H9 (cell line): Measurements from ENCODE around the gene GCK. TPM values are rescaled to one million over a fixed set of nuclear protein-coding genes. Genes with fewer than 3 reads are reported as not detected.

ENCODE experiments used
- DNase-seq: peaks from one replicate; pipeline ENCODE4 v3.0.0-alpha.2; 2017
- H2AFZ ChIP-seq: one replicate; pipeline ENCODE4 v1.6.1; 2013; ENCODE audit warnings: mild to moderate bottlenecking, low read length, control low read depth, moderate library complexity
- H2AK5ac ChIP-seq: 2 replicates; pipeline ENCODE4 v1.6.1; 2013; ENCODE audit warnings: low read length, control low read depth, mixed read lengths; ENCODE audit not compliant: insufficient read length
- H2BK120ac ChIP-seq: one replicate; pipeline ENCODE4 v1.6.1; 2013; ENCODE audit warnings: low read depth, mild to moderate bottlenecking, low read length, control low read depth, inconsistent platforms; ENCODE audit not compliant: poor library complexity, severe bottlenecking
- H2BK12ac ChIP-seq: 2 replicates; pipeline ENCODE4 v1.6.1; 2013; ENCODE audit warnings: low read length, control low read depth, mixed read lengths, low read depth; ENCODE audit not compliant: insufficient read length
- H2BK15ac ChIP-seq: 2 replicates; pipeline ENCODE4 v1.6.1; 2013; ENCODE audit warnings: low read depth, low read length, control low read depth
- H2BK20ac ChIP-seq: one replicate; pipeline ENCODE4 v1.6.1; 2013; ENCODE audit warnings: low read depth, mild to moderate bottlenecking, low read length, control low read depth, inconsistent platforms; ENCODE audit not compliant: poor library complexity, severe bottlenecking
- H2BK5ac ChIP-seq: 2 replicates; pipeline ENCODE4 v1.6.1; 2013; ENCODE audit warnings: low read length, control low read depth, mixed read lengths; ENCODE audit not compliant: insufficient read length
- H3K14ac ChIP-seq: 2 replicates; pipeline ENCODE4 v1.6.1; 2013; ENCODE audit warnings: low read length, control low read depth; ENCODE audit not compliant: insufficient read depth
- H3K18ac ChIP-seq: 2 replicates; pipeline ENCODE4 v1.6.1; 2013; ENCODE audit warnings: low read depth, mild to moderate bottlenecking, mixed read lengths, low read length, control low read depth; ENCODE audit not compliant: insufficient read length
- H3K23ac ChIP-seq: 2 replicates; pipeline ENCODE4 v1.6.1; 2013; ENCODE audit warnings: low read length, control low read depth, mixed read lengths, low read depth; ENCODE audit not compliant: insufficient read length
- H3K23me2 ChIP-seq: 2 replicates; pipeline ENCODE4 v1.6.1; 2013; ENCODE audit warnings: low read depth, mild to moderate bottlenecking, mixed read lengths, low read length, control low read depth; ENCODE audit not compliant: insufficient read length, poor library complexity, severe bottlenecking
- H3K27ac ChIP-seq: 2 replicates; pipeline ENCODE4 v1.5.1; 2013; ENCODE audit warnings: low read length, control low read depth, mixed read lengths, low read depth; ENCODE audit not compliant: insufficient read length
- H3K27me3 ChIP-seq: 2 replicates; pipeline ENCODE4 v1.6.1; 2013; ENCODE audit warnings: low read length, control low read depth, inconsistent platforms; ENCODE audit not compliant: insufficient read depth
- H3K4ac ChIP-seq: 2 replicates; pipeline ENCODE4 v1.6.1; 2013; ENCODE audit warnings: low read depth, mild to moderate bottlenecking, control low read depth, inconsistent platforms, low read length, moderate library complexity
- H3K4me1 ChIP-seq: 2 replicates; pipeline ENCODE4 v1.6.1; 2013; ENCODE audit warnings: low read length, control low read depth, inconsistent platforms; ENCODE audit not compliant: insufficient read depth
- H3K4me2 ChIP-seq: 2 replicates; pipeline ENCODE4 v1.6.1; 2013; ENCODE audit warnings: low read length, control low read depth, mixed read lengths; ENCODE audit not compliant: insufficient read length, insufficient read depth
- H3K56ac ChIP-seq: 2 replicates; pipeline ENCODE4 v1.6.1; 2013; ENCODE audit warnings: low read depth, mild to moderate bottlenecking, mixed read lengths, low read length, control low read depth; ENCODE audit not compliant: insufficient read length
- H3K79me1 ChIP-seq: 2 replicates; pipeline ENCODE4 v1.6.1; 2013; ENCODE audit warnings: low read depth, mild to moderate bottlenecking, moderate library complexity, low read length, control low read depth, inconsistent platforms; ENCODE audit not compliant: insufficient read depth, poor library complexity, severe bottlenecking
- H3K79me2 ChIP-seq: 2 replicates; pipeline ENCODE4 v1.6.1; 2013; ENCODE audit warnings: low read length, control low read depth, inconsistent platforms; ENCODE audit not compliant: insufficient read depth
- H3K9ac ChIP-seq: 2 replicates; pipeline ENCODE4 v1.6.1; 2013; ENCODE audit warnings: low read length, control low read depth, mixed read lengths; ENCODE audit not compliant: insufficient read length; ENCODE audit errors: extremely low read depth
- H3K9me3 ChIP-seq: one replicate; pipeline ENCODE4 v1.6.1; 2013; ENCODE audit warnings: low read depth, low read length, inconsistent platforms; ENCODE audit not compliant: control insufficient read depth
- H3T11ph ChIP-seq: one replicate; pipeline ENCODE4 v1.6.1; 2013; ENCODE audit warnings: mild to moderate bottlenecking, low read length, control low read depth, inconsistent platforms
- H4K20me1 ChIP-seq: one replicate; pipeline ENCODE4 v1.6.1; 2013; ENCODE audit not compliant: control insufficient read depth, insufficient read length, insufficient read depth
- H4K5ac ChIP-seq: 2 replicates; pipeline ENCODE4 v1.6.1; 2013; ENCODE audit warnings: low read depth, mild to moderate bottlenecking, mixed read lengths, low read length, control low read depth; ENCODE audit not compliant: insufficient read length
- H4K8ac ChIP-seq: replicated peaks from 2 replicates; pipeline ENCODE4 v1.6.1; 2013; ENCODE audit warnings: low read length, control low read depth, mixed read lengths, low read depth; ENCODE audit not compliant: insufficient read length
- H4K91ac ChIP-seq: 2 replicates; pipeline ENCODE4 v1.6.1; 2013; ENCODE audit warnings: low read depth, mild to moderate bottlenecking, moderate library complexity, mixed read lengths, low read length, control low read depth; ENCODE audit not compliant: insufficient read length
- H3K27ac Mint-ChIP-seq, 3 experiments: 2 replicates in 2 of 3; 3 replicates in 1 of 3; pipeline ENCODE4 v1.8.0; 2020 to 2021; ENCODE audit warnings: mixed read lengths in 3 of 3, mild to moderate bottlenecking in 1 of 3, moderate library complexity in 1 of 3
- H3K27me3 Mint-ChIP-seq: 2 replicates; pipeline ENCODE4 v1.8.0; 2021; ENCODE audit warnings: low read depth, mild to moderate bottlenecking, moderate library complexity, mixed read lengths
- H3K36me3 Mint-ChIP-seq, 3 experiments: 2 replicates in 2 of 3; 3 replicates in 1 of 3; pipeline ENCODE4 v1.8.0; 2020 to 2021; ENCODE audit warnings: low read depth in 3 of 3, mixed read lengths in 3 of 3; ENCODE audit not compliant: insufficient read depth in 1 of 3
- H3K4me1 Mint-ChIP-seq, 2 experiments: 2 replicates each; pipeline ENCODE4 v1.8.0; 2020; ENCODE audit warnings: mixed read lengths in 2 of 2
- H3K4me3 Mint-ChIP-seq, 2 experiments: 2 replicates in 1 of 2; 3 replicates in 1 of 2; pipeline ENCODE4 v1.8.0; 2020 to 2021; ENCODE audit warnings: mild to moderate bottlenecking in 2 of 2, mixed read lengths in 2 of 2, moderate library complexity in 1 of 2
- H3K9me3 Mint-ChIP-seq, 2 experiments: 2 replicates in 1 of 2; 3 replicates in 1 of 2; pipeline ENCODE4 v1.8.0; 2020; ENCODE audit warnings: mild to moderate bottlenecking in 2 of 2, mixed read lengths in 2 of 2, moderate library complexity in 1 of 2
- WGBS: extraction: QIAGEN DNeasy Blood & Tissue Kit; methylation state at CpG from one replicate; pipeline ENCODE4 v1.1.7; 2013; ENCODE audit warnings: missing lambda C conversion rate, low lambda C conversion rate, mixed read lengths; ENCODE audit not compliant: insufficient read length; ENCODE audit errors: extremely low coverage; 5-methylcytosine and 5-hydroxymethylcytosine counted together
- total RNA-seq: library from RNA; stranded (reverse); gene quantifications from 2 replicates; pipeline ENCODE4 v1.2.1, GENCODE V29; 2021
- TF ChIP-seq, protein P1 (sequence below): fragments of 200-600 bp; sonication (generic); conservative IDR thresholded peaks from 3 replicates; pipeline ENCODE4 v1.8.0; 2021; ENCODE audit warnings: antibody characterized with exemption, mild to moderate bottlenecking

GCK gene
- total RNA-seq, 1 experiment from 2014 or later: 0.98 TPM

DNA sequence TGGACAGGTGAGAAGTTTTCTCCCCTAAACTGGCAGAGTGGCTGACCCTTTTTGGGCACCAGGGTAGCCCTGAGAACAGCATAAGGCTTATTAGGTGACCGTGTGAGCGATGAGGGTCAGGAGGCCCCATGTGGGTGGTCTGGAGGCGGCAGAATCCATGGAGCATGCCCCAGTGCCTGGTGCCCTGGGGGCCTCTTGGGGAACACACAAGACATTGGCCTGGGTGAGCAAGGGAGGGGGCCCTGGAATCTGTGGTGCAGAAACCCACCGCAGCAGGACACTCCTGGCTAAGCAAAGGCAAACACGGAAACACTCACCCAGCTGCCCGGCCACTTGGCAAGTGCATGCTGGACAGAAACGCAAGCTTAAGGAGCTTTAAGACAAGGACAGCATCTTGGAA is 41.0 kb upstream of the GCK start:
- Histone ChIP-seq H2BK20ac (no peak overlapping the region), H3K79me1 (no peaks in the 10 kb centered on the region), H4K20me1 (no peaks in the 10 kb centered on the region), H2BK12ac (no peak overlapping the region), H2BK15ac (no peak overlapping the region), H3K4ac (no peak overlapping the region), H3K27me3 (no peaks in the 10 kb centered on the region), H2AK5ac (no peak overlapping the region), H3K79me2 (no peaks in the 10 kb centered on the region), H2AFZ (no peak overlapping the region), H3K4me1 (no peaks in the 10 kb centered on the region), H3K9ac (no peak overlapping the region), H3K23ac (no peak overlapping the region), H3K9me3 (no peaks in the 10 kb centered on the region), H3K27ac (no peak overlapping the region), H4K5ac (no peak overlapping the region), H2BK120ac (no peak overlapping the region), H3T11ph (no peak overlapping the region), H3K4me2 (no peak overlapping the region), H2BK5ac (no peak overlapping the region), H4K91ac (no peak overlapping the region), H3K14ac (no peak overlapping the region), H3K23me2 (no peaks in the 10 kb centered on the region), H4K8ac (no peak overlapping the region), H3K18ac (no peak overlapping the region), H3K56ac (no peak overlapping the region)
- H3K9me3 Mint-ChIP-seq: no peaks in the 10 kb centered on the region
- no peak overlapping the region for H3K4me3 Mint-ChIP-seq
- no peaks in the 10 kb centered on the region for H3K36me3 Mint-ChIP-seq
- peaks cover 0 to 7% of the 10 kb centered on the region in 2 experiments; a peak in 2 of 4 replicates for H3K4me1 Mint-ChIP-seq
- TF ChIP-seq, protein P1, sequence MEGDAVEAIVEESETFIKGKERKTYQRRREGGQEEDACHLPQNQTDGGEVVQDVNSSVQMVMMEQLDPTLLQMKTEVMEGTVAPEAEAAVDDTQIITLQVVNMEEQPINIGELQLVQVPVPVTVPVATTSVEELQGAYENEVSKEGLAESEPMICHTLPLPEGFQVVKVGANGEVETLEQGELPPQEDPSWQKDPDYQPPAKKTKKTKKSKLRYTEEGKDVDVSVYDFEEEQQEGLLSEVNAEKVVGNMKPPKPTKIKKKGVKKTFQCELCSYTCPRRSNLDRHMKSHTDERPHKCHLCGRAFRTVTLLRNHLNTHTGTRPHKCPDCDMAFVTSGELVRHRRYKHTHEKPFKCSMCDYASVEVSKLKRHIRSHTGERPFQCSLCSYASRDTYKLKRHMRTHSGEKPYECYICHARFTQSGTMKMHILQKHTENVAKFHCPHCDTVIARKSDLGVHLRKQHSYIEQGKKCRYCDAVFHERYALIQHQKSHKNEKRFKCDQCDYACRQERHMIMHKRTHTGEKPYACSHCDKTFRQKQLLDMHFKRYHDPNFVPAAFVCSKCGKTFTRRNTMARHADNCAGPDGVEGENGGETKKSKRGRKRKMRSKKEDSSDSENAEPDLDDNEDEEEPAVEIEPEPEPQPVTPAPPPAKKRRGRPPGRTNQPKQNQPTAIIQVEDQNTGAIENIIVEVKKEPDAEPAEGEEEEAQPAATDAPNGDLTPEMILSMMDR: no peak
- no peak for DNase-seq
- no peaks in the 10 kb centered on the region; the same call in 1 of the 2 replicates for H3K27me3 Mint-ChIP-seq
- WGBS: no CpG with 5 or more reads among the region's 7 CpGs
- H3K27ac Mint-ChIP-seq: no peak overlapping the region
